Stimulated activated CD8-positive, alpha-beta memory T cell treated with anti-CD3 and anti-CD28 coated beads, Interleukin-2, amount 100 ng/mL, for 48 hours (primary cell): ENCODE measurements around the gene POC1A.

Experiments used
- DNase-seq, 2 donors: peaks; one replicate each; pipeline ENCODE4 v3.0.0-alpha.2; 2020; ENCODE audit warnings: low read depth in 2 of 2

The POC1A gene

DNA sequence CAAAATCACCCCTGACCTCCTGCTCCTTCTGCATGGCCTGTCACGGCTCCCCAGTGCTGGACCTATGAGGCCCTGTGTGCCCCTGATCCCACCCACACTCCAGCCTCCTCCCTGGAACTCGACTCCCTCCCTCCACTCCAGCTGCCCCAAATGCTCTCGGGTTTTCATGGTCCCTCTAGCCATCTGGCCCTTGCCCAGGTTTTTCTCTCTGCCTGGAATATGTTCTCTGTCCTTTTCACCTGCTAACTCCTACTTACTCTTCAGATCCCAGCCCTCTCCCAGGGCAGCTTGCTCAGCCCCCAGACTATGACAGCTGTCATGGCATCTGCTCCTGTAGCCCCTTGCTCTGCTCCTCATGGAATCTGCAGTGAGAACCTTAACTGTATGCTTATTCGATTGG lies 128.2 kb downstream of the POC1A start:
- no peak for DNase-seq

GRCh38 chr3:52025453-52025852 lies 128.8 kb downstream of the POC1A start:
- DNase-seq: no peak
